T47D (cell line): ENCODE results near the gene SLC10A6.
A peak's percentile ranks its signal among the peaks of the same experiment; 100 is the strongest.

Experiments used
- DNase-seq, 2 experiments: peaks; one replicate each; pipeline versions ENCODE4 v3.0.0 to v3.0.0-alpha.2; 2011 to 2012; ENCODE audit warnings: low read depth in 1 of 2, low spot score in 1 of 2
- JUND ChIP-seq: IDR thresholded peaks from 2 replicates; pipeline ENCODE4 v1.6.1; 2012; ENCODE audit warnings: low read depth
- in situ Hi-C: cut with HindIII; loops from 2 replicates; pipeline ENCODE4 v1.10.0; 2016; ENCODE audit warnings: low sequenced_read_pairs, low pct_unique_long_range_greater_than_20kb

The SLC10A6 gene, protein sequence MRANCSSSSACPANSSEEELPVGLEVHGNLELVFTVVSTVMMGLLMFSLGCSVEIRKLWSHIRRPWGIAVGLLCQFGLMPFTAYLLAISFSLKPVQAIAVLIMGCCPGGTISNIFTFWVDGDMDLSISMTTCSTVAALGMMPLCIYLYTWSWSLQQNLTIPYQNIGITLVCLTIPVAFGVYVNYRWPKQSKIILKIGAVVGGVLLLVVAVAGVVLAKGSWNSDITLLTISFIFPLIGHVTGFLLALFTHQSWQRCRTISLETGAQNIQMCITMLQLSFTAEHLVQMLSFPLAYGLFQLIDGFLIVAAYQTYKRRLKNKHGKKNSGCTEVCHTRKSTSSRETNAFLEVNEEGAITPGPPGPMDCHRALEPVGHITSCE

GRCh38 chr4:86848732-86849619 lies at the start of gene SLC10A6:
Gene SLC10A6 (minus strand): TSS chr4:86849384. CDS start chr4:86849115, 269 bp downstream.
- no peak for DNase-seq
- in situ Hi-C loops, result no loop called here
- TF ChIP-seq JUND, result no peak

DNA sequence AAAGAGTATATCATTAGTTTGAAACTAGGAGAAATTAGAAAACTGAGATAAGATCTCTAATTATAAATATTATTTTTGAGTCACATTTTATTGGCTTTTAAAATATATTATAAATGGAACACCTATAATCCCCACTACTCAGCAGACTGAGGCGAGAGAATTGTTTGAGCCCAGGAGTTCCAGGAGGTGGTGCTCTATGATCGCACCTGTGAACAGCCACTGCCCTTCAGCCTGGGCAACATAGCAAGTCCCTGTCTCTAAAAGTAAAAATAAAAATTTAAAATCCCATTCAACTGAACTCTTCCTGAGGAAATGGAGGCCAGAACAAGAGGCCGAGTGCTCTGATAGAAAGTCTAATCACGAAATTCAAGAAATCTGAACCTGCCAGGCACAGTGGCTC lies 49.4 kb upstream of the SLC10A6 start:
- peak in 1 of 2 experiments; percentile 53 for DNase-seq
- TF ChIP-seq JUND, result no peak
- in situ Hi-C loops, result no loop called here

GRCh38 chr4:86896596-86896995 lies 47.4 kb upstream of the SLC10A6 start:
- in situ Hi-C loops, result no loop called here
- TF ChIP-seq JUND, result no peak
- no peak for DNase-seq

DNA sequence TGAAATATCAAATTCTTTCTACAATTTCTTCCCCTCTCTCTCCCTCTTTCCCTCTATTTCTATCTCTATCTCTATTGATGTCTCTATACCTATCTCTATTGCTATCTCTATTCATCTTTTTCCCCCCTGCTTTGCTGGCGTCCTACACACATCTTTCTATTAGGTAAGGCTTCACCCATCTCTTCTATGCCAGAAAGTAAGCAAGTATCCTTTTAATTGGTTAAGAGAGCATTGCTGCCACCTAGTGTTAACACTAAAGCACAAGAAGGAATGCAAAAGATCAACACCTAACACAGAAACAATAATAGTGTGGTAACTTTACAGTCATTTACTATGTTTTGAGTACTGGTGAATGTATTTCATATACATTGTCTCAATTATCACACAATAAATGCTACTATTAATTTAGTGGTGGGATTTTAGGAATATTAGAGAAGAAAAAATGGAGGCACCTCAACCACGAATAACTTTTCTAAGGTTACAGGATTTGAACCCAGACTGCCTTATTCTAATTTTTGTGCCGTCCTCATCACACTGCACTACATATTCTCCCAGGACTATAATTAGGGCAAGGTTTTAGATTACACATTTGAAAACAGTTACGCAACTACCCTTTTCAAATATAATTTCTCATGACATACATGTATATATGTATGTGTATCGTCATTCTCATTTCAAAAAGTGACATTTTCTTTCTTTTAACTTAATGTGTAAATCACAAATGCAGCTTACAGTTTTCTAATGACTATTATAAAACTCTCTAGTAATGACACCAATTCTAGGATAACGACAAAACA lies 46.7 kb upstream of the SLC10A6 start:
- DNase-seq, result peak in 1 of 2 experiments; percentile 77
- in situ Hi-C loops, result no loop called here
- TF ChIP-seq JUND, result no peak

DNA sequence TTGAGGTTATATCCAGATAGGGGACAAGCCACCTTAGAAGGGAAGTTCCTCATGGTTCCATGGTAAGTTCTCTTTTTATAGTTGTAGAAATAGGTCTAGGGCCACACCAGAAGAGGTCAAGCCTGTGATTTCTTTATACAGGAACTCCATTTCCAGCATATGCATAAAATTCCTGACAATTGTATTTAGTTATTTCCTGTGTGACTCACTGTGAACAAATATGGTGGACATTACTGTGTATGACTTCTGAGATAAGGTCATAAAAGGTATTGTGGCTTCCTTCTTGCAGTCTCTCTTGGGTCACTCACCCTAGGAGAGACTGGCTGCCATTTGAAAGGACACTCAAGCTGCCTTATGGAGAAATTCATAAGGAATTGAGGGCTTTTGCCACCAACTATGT lies 45.3 kb upstream of the SLC10A6 start:
- in situ Hi-C loops, result no loop called here
- no peak for TF ChIP-seq JUND
- DNase-seq, result no peak

- in situ Hi-C loops, result no loop called here
- no peak for TF ChIP-seq JUND
- DNase-seq, result no peak
Observed at GRCh38 chr4:86893136-86893535, 44.0 kb upstream of the SLC10A6 start.

GRCh38 chr4:86892636-86892960 lies 43.4 kb upstream of the SLC10A6 start:
- TF ChIP-seq JUND, result no peak
- in situ Hi-C loops, result no loop called here
- DNase-seq, result no peak

- peak; percentile 29 to 91 for DNase-seq
- in situ Hi-C loops, result no loop called here
- no peak for TF ChIP-seq JUND
Observed at GRCh38 chr4:86891762-86892635, 42.8 kb upstream of the SLC10A6 start, which contains the start of gene C4orf36. Gene C4orf36 (minus strand): TSS chr4:86892422. CDS start chr4:86891520, 902 bp downstream.

DNA sequence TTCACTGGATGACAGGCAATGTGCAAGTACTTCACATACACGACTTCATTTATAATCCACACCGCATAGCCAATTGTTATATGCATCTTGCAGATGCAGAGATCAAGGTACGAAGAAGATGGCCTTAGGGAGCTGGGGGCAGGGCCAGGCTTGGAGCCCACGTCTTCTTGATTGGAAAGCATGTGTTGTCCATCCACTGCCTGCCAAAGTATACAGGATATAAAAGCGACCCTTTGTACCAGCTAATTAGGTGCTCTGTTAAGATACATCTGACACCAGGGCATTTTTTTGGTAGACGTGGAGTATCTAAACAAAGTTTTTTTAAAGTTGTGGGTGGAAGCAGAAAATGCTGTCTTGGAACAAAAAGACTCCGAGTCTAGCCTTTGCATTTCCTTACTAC lies 41.6 kb upstream of the SLC10A6 start:
- in situ Hi-C loops, result no loop called here
- no peak for DNase-seq
- no peak for TF ChIP-seq JUND

GRCh38 chr4:86879641-86880040 lies 30.5 kb upstream of the SLC10A6 start:
- in situ Hi-C loops, result no loop called here
- no peak for DNase-seq
- no peak for TF ChIP-seq JUND

DNA sequence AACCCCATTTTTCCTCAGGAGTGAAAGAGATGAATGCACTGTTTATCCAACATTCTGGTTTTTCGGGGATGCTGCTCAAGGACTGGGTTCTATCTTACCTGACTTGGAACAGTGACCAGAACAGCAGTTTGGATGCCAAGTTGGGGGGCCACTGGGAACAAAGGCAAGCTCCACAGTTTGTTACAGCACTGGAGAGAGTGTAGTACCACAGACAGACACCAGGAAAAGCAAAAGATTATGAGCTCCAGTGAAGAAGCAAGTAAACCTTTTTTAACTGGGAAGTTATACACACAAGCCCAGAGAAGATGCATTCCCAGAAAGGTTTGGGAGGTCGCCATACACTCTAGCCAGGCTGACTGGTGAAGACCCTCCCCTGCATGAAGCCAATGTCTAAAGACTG lies 29.5 kb upstream of the SLC10A6 start:
- in situ Hi-C loops, result no loop called here
- TF ChIP-seq JUND, result no peak
- DNase-seq, result no peak
